Effector CD4-positive, alpha-beta T cell (primary cell): ENCODE data around the gene SLC12A1.
"Not testable (repeated sequence)": the region's sequence is repeated elsewhere in the genome, so short reads cannot be mapped to it uniquely, and the experiment has no call there.

Experiments
- DNase-seq: peaks from one replicate; pipeline ENCODE4 v3.0.0-alpha.2; 2020

Gene SLC12A1

DNA sequence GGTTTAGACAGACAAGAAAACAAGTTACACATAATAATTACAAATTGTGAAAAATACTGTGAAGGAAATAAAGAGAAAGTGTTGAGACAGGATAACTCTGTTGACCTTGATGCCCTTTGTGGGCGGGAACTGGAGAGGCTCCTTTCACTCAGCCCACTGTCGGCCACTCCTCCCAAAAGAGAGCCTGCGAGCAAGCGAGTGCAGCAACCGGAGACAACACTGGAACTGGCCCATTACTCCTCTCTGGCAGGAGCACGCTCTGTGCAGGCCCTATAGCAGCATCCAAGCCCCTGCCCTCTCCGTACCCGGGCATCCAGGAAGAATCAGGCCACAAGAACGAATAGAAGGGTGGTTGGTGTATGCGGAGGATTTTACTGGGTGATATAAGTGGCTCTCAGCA lies 108.9 kb downstream of the SLC12A1 start:
- no peak for DNase-seq

DNA sequence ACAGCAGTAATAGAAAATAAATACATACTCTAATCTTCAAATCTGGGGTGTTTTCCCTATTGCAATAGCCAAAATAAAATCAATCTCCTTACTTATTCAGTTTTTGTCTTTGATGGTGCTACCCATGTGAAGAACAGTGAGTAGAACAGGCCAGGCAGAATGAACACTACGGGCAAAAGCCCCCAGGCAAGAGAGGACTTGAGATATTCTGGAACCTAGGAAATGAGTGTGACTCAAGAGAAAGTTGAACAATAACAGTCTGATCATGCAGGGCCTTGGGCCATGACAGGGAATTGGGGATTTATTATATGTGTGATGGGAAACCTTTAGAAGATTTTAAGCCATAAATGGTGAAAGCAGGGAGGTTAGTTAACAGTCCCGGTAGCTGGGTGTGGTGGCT lies 111.1 kb downstream of the SLC12A1 start:
- no peak for DNase-seq

GRCh38 chr15:48318131-48318530 lies 112.0 kb downstream of the SLC12A1 start:
- no peak for DNase-seq

GRCh38 chr15:48323294-48323693 lies 117.2 kb downstream of the SLC12A1 start:
- no peak for DNase-seq

GRCh38 chr15:48324949-48325348 lies 118.8 kb downstream of the SLC12A1 start:
- no peak for DNase-seq

- DNase-seq, result no peak
Measured at GRCh38 chr15:48325400-48325799, 119.3 kb downstream of the SLC12A1 start.

GRCh38 chr15:48326180-48326579 lies 120.1 kb downstream of the SLC12A1 start:
- DNase-seq, result not testable (repeated sequence)

- no peak for DNase-seq
Measured at GRCh38 chr15:48330105-48330785, 124.1 kb downstream of the SLC12A1 start.

DNA sequence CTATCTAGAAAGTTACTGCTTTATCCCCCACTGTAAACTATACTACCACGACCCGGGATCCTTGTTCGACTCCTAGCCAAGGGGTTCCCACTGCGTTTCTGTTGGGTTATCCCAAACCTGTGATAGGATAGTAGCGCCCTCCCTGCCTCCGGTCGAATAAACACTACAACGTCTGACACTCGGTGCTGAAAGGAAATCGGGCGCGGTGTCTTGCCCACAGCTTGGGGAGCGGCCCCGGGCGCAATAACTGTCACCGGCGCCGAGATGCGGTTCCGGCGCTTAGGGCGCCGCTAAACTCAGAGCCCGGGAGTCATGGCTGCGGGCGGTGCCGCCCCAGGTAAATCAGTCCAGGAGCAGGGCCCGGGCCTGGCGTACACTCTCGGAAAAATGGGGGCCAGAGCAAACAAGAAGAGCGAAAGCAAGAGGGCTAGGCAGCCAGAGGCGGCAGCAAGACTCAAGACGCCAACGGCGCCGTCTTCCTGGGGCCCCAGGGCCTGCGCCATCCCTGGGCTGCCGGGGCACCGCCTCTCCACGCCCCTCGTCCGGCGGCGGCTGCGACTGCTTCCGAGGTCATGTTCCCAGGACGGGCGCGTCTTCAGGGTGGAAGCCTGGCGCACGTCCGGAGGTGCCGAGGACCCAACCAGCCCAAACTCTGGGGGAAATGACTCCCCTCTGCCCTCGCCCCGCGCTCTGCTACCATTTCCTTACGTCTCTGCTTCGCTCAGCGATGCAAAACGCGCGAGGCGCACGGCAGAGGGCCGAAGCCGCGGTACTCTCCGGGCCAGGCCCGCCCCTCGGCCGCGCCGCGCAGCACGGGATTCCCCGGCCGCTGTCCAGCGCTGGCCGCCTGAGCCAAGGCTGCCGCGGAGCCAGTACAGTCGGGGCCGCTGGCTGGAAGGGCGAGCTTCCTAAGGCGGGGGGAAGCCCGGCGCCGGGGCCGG lies 125.0 kb downstream of the SLC12A1 start, which contains the start of gene DUT:
TSS of gene DUT (plus strand) at position 575 of the 941 bp plus-strand sequence. CDS start at position 662, 87 bp downstream.
- peak; percentile 70 for DNase-seq

DNA sequence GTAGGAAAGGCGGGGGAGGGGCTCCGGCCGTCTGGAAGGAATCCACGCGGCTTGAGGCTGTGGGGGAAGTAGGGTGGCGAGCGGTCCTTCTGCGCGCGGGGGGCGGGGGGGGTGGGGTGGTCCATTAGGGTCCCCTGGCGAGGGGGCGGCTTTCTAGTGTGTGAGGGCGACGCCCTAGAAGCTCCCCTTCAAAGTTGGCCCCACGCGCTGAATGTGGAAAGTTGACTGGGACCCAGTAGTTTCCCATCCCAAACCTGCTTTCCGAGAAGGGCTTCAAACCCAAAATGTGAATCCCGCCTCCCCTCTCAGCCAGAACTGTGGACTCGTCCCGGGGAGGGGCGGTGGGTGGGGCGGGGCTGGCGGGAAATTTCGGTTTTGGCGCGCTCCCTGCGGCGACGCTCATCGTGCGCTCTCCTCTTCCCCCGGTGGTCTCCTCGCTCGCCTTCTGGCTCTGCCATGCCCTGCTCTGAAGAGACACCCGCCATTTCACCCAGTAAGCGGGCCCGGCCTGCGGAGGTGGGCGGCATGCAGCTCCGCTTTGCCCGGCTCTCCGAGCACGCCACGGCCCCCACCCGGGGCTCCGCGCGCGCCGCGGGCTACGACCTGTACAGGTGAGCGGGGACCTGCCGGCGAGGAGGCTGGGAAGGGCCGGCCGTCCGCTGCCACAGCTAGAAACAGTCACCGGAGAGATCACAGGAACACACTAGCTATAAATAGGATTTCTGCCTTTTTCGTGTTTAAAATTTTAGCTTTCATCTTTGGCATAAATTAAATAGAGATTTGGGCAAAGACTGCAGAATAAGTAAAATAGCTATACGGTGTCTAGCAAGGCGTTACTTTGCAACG lies 125.9 kb downstream of the SLC12A1 start:
- peak; percentile 57 for DNase-seq

- DNase-seq, result no peak
Measured at GRCh38 chr15:48332642-48333034, 126.5 kb downstream of the SLC12A1 start.

GRCh38 chr15:48333540-48333939 lies 127.4 kb downstream of the SLC12A1 start:
- no peak for DNase-seq

DNA sequence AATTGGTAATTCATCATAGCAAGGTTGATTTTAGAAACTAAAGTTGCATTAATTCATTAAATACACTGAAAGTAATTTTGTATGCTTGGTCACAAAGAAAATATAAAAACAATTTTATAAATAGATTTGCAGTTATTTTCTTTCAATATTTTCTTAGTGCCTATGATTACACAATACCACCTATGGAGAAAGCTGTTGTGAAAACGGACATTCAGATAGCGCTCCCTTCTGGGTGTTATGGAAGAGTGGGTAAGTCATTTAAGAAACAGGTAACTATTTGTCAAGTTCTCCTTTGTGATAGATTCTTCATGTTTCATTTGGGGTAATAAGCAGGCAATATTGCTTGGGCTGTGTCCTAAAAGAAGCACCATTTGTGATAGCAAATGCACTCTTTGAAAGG lies 128.2 kb downstream of the SLC12A1 start:
- DNase-seq, result no peak

GRCh38 chr15:48336940-48337339 lies 130.8 kb downstream of the SLC12A1 start:
- no peak for DNase-seq

DNA sequence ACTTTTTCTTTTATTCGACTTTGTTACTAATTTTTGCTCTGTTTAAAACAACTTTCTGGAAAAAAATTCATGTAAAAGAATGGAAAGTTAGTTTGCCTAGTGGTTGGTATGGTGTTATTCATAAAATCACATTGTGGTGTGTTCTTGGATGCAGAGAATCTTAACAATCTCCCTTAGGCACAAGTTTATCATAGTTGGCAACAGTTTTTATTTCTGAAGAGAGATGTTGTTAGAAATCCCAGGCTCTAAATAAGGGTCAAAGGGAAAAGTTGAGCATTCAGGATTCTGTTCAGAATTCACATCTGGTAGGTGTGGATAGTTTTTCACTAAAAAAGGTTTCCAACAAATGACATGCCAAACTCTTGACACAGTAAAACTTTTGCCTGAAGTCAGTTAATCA lies 131.5 kb downstream of the SLC12A1 start:
- DNase-seq, result no peak

DNA sequence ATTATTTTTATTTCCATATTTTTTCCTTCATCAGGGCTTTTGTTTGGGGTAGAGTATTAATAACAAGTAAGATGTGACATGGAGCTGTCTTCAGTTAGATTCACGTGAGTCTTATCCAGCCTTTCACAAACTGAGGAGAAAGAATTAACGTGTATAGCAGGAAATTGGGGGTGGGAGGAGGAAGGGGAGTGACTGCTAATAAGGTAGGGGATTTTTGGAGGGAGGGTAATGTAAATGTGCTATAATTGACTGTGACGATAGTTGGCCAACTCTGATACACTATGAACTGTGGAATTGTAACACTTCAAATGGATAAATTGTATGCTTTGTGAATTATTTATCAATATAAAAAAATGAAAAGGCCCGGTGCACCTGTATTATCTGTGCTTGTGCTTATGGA lies 134.0 kb downstream of the SLC12A1 start:
- DNase-seq, result no peak

GRCh38 chr15:48343865-48344264 lies 137.8 kb downstream of the SLC12A1 start:
- no peak for DNase-seq

DNA sequence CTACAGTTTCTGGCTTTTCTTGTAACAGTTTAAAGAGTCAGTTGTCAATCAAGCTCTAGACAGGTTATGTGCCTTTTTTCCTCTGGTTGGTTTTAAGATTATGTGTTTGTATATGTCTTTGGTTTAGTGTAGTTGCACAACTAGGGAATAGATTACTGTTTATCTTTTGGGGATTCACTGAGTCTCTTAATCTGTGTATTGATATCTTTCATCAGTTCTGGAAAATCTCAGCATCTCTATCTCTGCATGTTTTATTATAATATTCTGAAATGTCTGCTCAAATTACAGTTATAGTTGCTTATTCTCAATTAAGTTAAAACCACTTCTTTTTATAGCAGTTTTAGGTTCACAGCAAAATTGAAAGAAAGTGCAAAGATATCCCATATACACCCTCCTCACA lies 139.4 kb downstream of the SLC12A1 start:
- DNase-seq, result no peak

GRCh38 chr15:48352474-48353072 lies 146.5 kb downstream of the SLC12A1 start:
- DNase-seq, result peak; percentile 34
